ENCODE measurements around the gene BCAT1. TPM values are rescaled to one million over a fixed set of nuclear protein-coding genes. Genes with fewer than 3 reads are reported as not detected.

Gene BCAT1
- 78.2 TPM for polyA plus RNA-seq (2013, experiment 1 of 2)
- polyA plus RNA-seq (2013, experiment 2 of 2), result 82.5 TPM

GRCh38 chr12:24948757-24949722 lies at the start of gene BCAT1:
Gene BCAT1, minus strand, starts transcription at chr12:24949101. Its CDS starts 169 bp downstream, at chr12:24948932.
- Histone ChIP-seq H3K4ac (ENCODE audit: low read length) (peak within 1 kb of the TSS; percentile 41), H3K27me3 (ENCODE audit: control insufficient read depth in 3 of 3, insufficient read depth in 3 of 3, low read depth in 1 of 3, low read length in 3 of 3) (no peaks in the 10 kb centered on the region), H2BK15ac (ENCODE audit: low read length) (peak within 1 kb of the TSS; percentile 93), H3K79me1 (ENCODE audit: low read depth, low read length) (peaks cover 3% of the 10 kb centered on the region), H2AK5ac (ENCODE audit: low read depth, low read length) (peak within 1 kb of the TSS; percentile 12), H2BK5ac (ENCODE audit: low read length) (peak within 1 kb of the TSS; percentile 98), H3K23ac (ENCODE audit: low read depth, low read length, poor library complexity) (peak within 1 kb of the TSS; percentile 95), H3K9me3 (replicated peaks in 1 of 2; ENCODE audit: control insufficient read depth in 2 of 2, insufficient read depth in 1 of 2, low read depth in 1 of 2, low read length in 2 of 2) (peaks cover 0 to 3% of the 10 kb centered on the region in 2 donors), H2BK12ac (ENCODE audit: low read length) (no peak within 1 kb of the TSS), H3K4me1 (ENCODE audit: control insufficient read depth in 2 of 2, insufficient read depth in 1 of 2, low read depth in 1 of 2, low read length in 2 of 2) (peaks cover 5 to 10% of the 10 kb centered on the region in 2 donors), H3K4me2 (ENCODE audit: insufficient read depth, low read length, poor library complexity, severe bottlenecking) (peak within 1 kb of the TSS; percentile 65), H3K4me3 (ENCODE audit: low read length in 2 of 2) (peak within 1 kb of the TSS; percentile 73 to 93), H2AFZ (ENCODE audit: low read length) (peak within 1 kb of the TSS; percentile 87), H3K14ac (ENCODE audit: low read length) (peak within 1 kb of the TSS; percentile 25), H4K91ac (ENCODE audit: low read depth, low read length, poor library complexity) (peak within 1 kb of the TSS; percentile 5), H4K8ac (ENCODE audit: low read depth, low read length) (no peak within 1 kb of the TSS), H3K18ac (ENCODE audit: low read length) (peak within 1 kb of the TSS; percentile 94), H2BK120ac (ENCODE audit: low read depth, low read length) (peak within 1 kb of the TSS; percentile 92), H3K9ac (ENCODE audit: low read depth, low read length, poor library complexity) (peak within 1 kb of the TSS; percentile 94), H3K36me3 (replicated peaks in 1 of 2; ENCODE audit: control insufficient read depth in 2 of 2, insufficient read depth in 2 of 2, low read length in 2 of 2) (peaks cover 0 to 15% of the 10 kb centered on the region in 2 donors), H3K27ac (replicated peaks; ENCODE audit: low read length) (peak within 1 kb of the TSS; percentile 91)
- no CpG with 5 or more reads among the region's 52 CpGs for WGBS, 2 donors (ENCODE audit: extremely low coverage in 2 of 2, insufficient read length in 2 of 2, insufficient replicate concordance in 1 of 2)
- peak; percentile 48 for DNase-seq (ENCODE audit: low spot score)

- H3K36me3 ChIP-seq (replicated peaks in 1 of 2; ENCODE audit: control insufficient read depth in 2 of 2, insufficient read depth in 2 of 2, low read length in 2 of 2), result no peaks in the 10 kb centered on the region
- no peak overlapping the region for H2AFZ ChIP-seq (ENCODE audit: low read length)
- no peak overlapping the region for H2BK15ac ChIP-seq (ENCODE audit: low read length)
- H4K8ac ChIP-seq (ENCODE audit: low read depth, low read length), result no peak overlapping the region
- no peak overlapping the region for H3K14ac ChIP-seq (ENCODE audit: low read length)
- no peaks in the 10 kb centered on the region for H3K27me3 ChIP-seq (ENCODE audit: control insufficient read depth in 3 of 3, insufficient read depth in 3 of 3, low read depth in 1 of 3, low read length in 3 of 3)
- H2BK12ac ChIP-seq (ENCODE audit: low read length), result no peak overlapping the region
- H3K79me1 ChIP-seq (ENCODE audit: low read depth, low read length), result no peaks in the 10 kb centered on the region
- no peak overlapping the region for H3K4me3 ChIP-seq (ENCODE audit: low read length in 2 of 2)
- H3K23ac ChIP-seq (ENCODE audit: low read depth, low read length, poor library complexity), result no peak overlapping the region
- H4K91ac ChIP-seq (ENCODE audit: low read depth, low read length, poor library complexity), result no peak overlapping the region
- H3K4ac ChIP-seq (ENCODE audit: low read length), result no peak overlapping the region
- peaks cover 0 to 4% of the 10 kb centered on the region in 2 donors for H3K4me1 ChIP-seq (ENCODE audit: control insufficient read depth in 2 of 2, insufficient read depth in 1 of 2, low read depth in 1 of 2, low read length in 2 of 2)
- H3K9ac ChIP-seq (ENCODE audit: low read depth, low read length, poor library complexity), result no peak overlapping the region
- no peak overlapping the region for H3K27ac ChIP-seq (replicated peaks; ENCODE audit: low read length)
- H3K4me2 ChIP-seq (ENCODE audit: insufficient read depth, low read length, poor library complexity, severe bottlenecking), result no peak overlapping the region
- H3K18ac ChIP-seq (ENCODE audit: low read length), result no peak overlapping the region
- H2AK5ac ChIP-seq (ENCODE audit: low read depth, low read length), result no peak overlapping the region
- no peak overlapping the region for H2BK5ac ChIP-seq (ENCODE audit: low read length)
- WGBS, 2 donors (ENCODE audit: extremely low coverage in 2 of 2, insufficient read length in 2 of 2, insufficient replicate concordance in 1 of 2), result no CpG with 5 or more reads among the region's 4 CpGs
- no peaks in the 10 kb centered on the region for H3K9me3 ChIP-seq (replicated peaks in 1 of 2; ENCODE audit: control insufficient read depth in 2 of 2, insufficient read depth in 1 of 2, low read depth in 1 of 2, low read length in 2 of 2)
- H2BK120ac ChIP-seq (ENCODE audit: low read depth, low read length), result no peak overlapping the region
- DNase-seq (ENCODE audit: low spot score), result no peak
These were observed 49.2 kb upstream of the BCAT1 start for GRCh38 chr12:24997970-24998582.

- H3K9me3 ChIP-seq (replicated peaks in 1 of 2; ENCODE audit: control insufficient read depth in 2 of 2, insufficient read depth in 1 of 2, low read depth in 1 of 2, low read length in 2 of 2), result no peaks in the 10 kb centered on the region
These were observed 48.6 kb upstream of the BCAT1 start for GRCh38 chr12:24997496-24997895.

GRCh38 chr12:24996820-24997219 lies 47.9 kb upstream of the BCAT1 start:
- H2BK120ac ChIP-seq (ENCODE audit: low read depth, low read length), result no peak overlapping the region
- no peaks in the 10 kb centered on the region for H3K79me1 ChIP-seq (ENCODE audit: low read depth, low read length)
- no peak overlapping the region for H3K4me2 ChIP-seq (ENCODE audit: insufficient read depth, low read length, poor library complexity, severe bottlenecking)
- no peak overlapping the region for H3K27ac ChIP-seq (replicated peaks; ENCODE audit: low read length)
- H3K4me3 ChIP-seq (ENCODE audit: low read length in 2 of 2), result no peak overlapping the region
- no peak overlapping the region for H4K8ac ChIP-seq (ENCODE audit: low read depth, low read length)
- H3K18ac ChIP-seq (ENCODE audit: low read length), result no peak overlapping the region
- no peak overlapping the region for H2AFZ ChIP-seq (ENCODE audit: low read length)
- H4K91ac ChIP-seq (ENCODE audit: low read depth, low read length, poor library complexity), result no peak overlapping the region
- WGBS, 2 donors (ENCODE audit: extremely low coverage in 2 of 2, insufficient read length in 2 of 2, insufficient replicate concordance in 1 of 2), result no CpG with 5 or more reads among the region's 5 CpGs
- no peaks in the 10 kb centered on the region for H3K36me3 ChIP-seq (replicated peaks in 1 of 2; ENCODE audit: control insufficient read depth in 2 of 2, insufficient read depth in 2 of 2, low read length in 2 of 2)
- no peaks in the 10 kb centered on the region for H3K27me3 ChIP-seq (ENCODE audit: control insufficient read depth in 3 of 3, insufficient read depth in 3 of 3, low read depth in 1 of 3, low read length in 3 of 3)
- no peak overlapping the region for H2BK15ac ChIP-seq (ENCODE audit: low read length)
- no peak overlapping the region for H3K9ac ChIP-seq (ENCODE audit: low read depth, low read length, poor library complexity)
- no peak overlapping the region for H3K4ac ChIP-seq (ENCODE audit: low read length)
- no peak overlapping the region for H2BK12ac ChIP-seq (ENCODE audit: low read length)
- H3K14ac ChIP-seq (ENCODE audit: low read length), result no peak overlapping the region
- peaks cover 0 to 4% of the 10 kb centered on the region in 2 donors for H3K4me1 ChIP-seq (ENCODE audit: control insufficient read depth in 2 of 2, insufficient read depth in 1 of 2, low read depth in 1 of 2, low read length in 2 of 2)
- no peaks in the 10 kb centered on the region for H3K9me3 ChIP-seq (replicated peaks in 1 of 2; ENCODE audit: control insufficient read depth in 2 of 2, insufficient read depth in 1 of 2, low read depth in 1 of 2, low read length in 2 of 2)
- H3K23ac ChIP-seq (ENCODE audit: low read depth, low read length, poor library complexity), result no peak overlapping the region
- no peak overlapping the region for H2AK5ac ChIP-seq (ENCODE audit: low read depth, low read length)
- DNase-seq (ENCODE audit: low spot score), result no peak
- H2BK5ac ChIP-seq (ENCODE audit: low read length), result no peak overlapping the region

More at GRCh38 chr12:24997496-24997895, 48.6 kb upstream of the BCAT1 start:
- Histone ChIP-seq H3K9ac (ENCODE audit: low read depth, low read length, poor library complexity) (no peak overlapping the region), H2AFZ (ENCODE audit: low read length) (no peak overlapping the region), H3K36me3 (replicated peaks in 1 of 2; ENCODE audit: control insufficient read depth in 2 of 2, insufficient read depth in 2 of 2, low read length in 2 of 2) (no peaks in the 10 kb centered on the region), H2BK120ac (ENCODE audit: low read depth, low read length) (no peak overlapping the region), H2AK5ac (ENCODE audit: low read depth, low read length) (no peak overlapping the region), H4K8ac (ENCODE audit: low read depth, low read length) (no peak overlapping the region), H3K18ac (ENCODE audit: low read length) (no peak overlapping the region), H3K4me2 (ENCODE audit: insufficient read depth, low read length, poor library complexity, severe bottlenecking) (no peak overlapping the region), H2BK5ac (ENCODE audit: low read length) (no peak overlapping the region), H3K27me3 (ENCODE audit: control insufficient read depth in 3 of 3, insufficient read depth in 3 of 3, low read depth in 1 of 3, low read length in 3 of 3) (no peaks in the 10 kb centered on the region), H3K4me1 (ENCODE audit: control insufficient read depth in 2 of 2, insufficient read depth in 1 of 2, low read depth in 1 of 2, low read length in 2 of 2) (peaks cover 0 to 4% of the 10 kb centered on the region in 2 donors), H3K27ac (replicated peaks; ENCODE audit: low read length) (no peak overlapping the region), H3K23ac (ENCODE audit: low read depth, low read length, poor library complexity) (no peak overlapping the region), H2BK15ac (ENCODE audit: low read length) (no peak overlapping the region), H4K91ac (ENCODE audit: low read depth, low read length, poor library complexity) (no peak overlapping the region), H2BK12ac (ENCODE audit: low read length) (no peak overlapping the region), H3K4ac (ENCODE audit: low read length) (no peak overlapping the region), H3K79me1 (ENCODE audit: low read depth, low read length) (no peaks in the 10 kb centered on the region), H3K14ac (ENCODE audit: low read length) (no peak overlapping the region), H3K4me3 (ENCODE audit: low read length in 2 of 2) (no peak overlapping the region)
- no peak for DNase-seq (ENCODE audit: low spot score)
- no CpG with 5 or more reads among the region's 6 CpGs for WGBS, 2 donors (ENCODE audit: extremely low coverage in 2 of 2, insufficient read length in 2 of 2, insufficient replicate concordance in 1 of 2)

Measured in neuronal stem cell (in vitro differentiated cells).